DOHH2 (cell line): ENCODE measurements around the gene BRINP3.

Source experiments
- H3F3A ChIP-seq: fragments of 200-600 bp; sonication (generic), shearing (Covaris generic); 2 replicates; pipeline ENCODE4 v1.6.0; 2016; ENCODE audit warnings: antibody characterized with exemption, mild to moderate bottlenecking; ENCODE audit not compliant: control insufficient read depth, insufficient read depth
- H3K27ac ChIP-seq: fragments of 200-600 bp; sonication (generic); 2 replicates; pipeline ENCODE4 v1.5.1; 2014; ENCODE audit warnings: low read depth, mild to moderate bottlenecking, low read length, moderate library complexity
- H3K27me3 ChIP-seq: fragments of 200-600 bp; sonication (generic); 2 replicates; pipeline ENCODE4 v1.6.1; 2014; ENCODE audit warnings: mild to moderate bottlenecking, low read length, mixed read lengths; ENCODE audit not compliant: control insufficient read depth
- H3K36me3 ChIP-seq: fragments of 200-600 bp; sonication (generic); 2 replicates; pipeline ENCODE4 v1.6.1; 2014; ENCODE audit warnings: mild to moderate bottlenecking, low read length, moderate library complexity, mixed read lengths; ENCODE audit not compliant: control insufficient read depth
- H3K4me1 ChIP-seq: fragments of 200-600 bp; sonication (generic); 2 replicates; pipeline ENCODE4 v1.6.1; 2014; ENCODE audit warnings: mild to moderate bottlenecking, low read length, mixed read lengths; ENCODE audit not compliant: control insufficient read depth
- H3K4me2 ChIP-seq: fragments of 200-600 bp; sonication (generic); 2 replicates; pipeline ENCODE4 v1.6.0; 2014; ENCODE audit warnings: mild to moderate bottlenecking, low read length, moderate library complexity
- H3K4me3 ChIP-seq: fragments of 200-600 bp; sonication (generic); 2 replicates; pipeline ENCODE4 v1.5.1; 2014; ENCODE audit warnings: mild to moderate bottlenecking, low read length, mixed read lengths
- H3K79me2 ChIP-seq: fragments of 200-600 bp; sonication (generic); 2 replicates; pipeline ENCODE4 v1.6.1; 2014; ENCODE audit warnings: mild to moderate bottlenecking, low read length, mixed read lengths; ENCODE audit not compliant: control insufficient read depth
- H3K9me2 ChIP-seq: fragments of 200-600 bp; sonication (generic); replicated peaks from 2 replicates; pipeline ENCODE4 v1.6.1; 2014; ENCODE audit warnings: mild to moderate bottlenecking, low read length, mixed read lengths; ENCODE audit not compliant: control insufficient read depth
- H3K9me3 ChIP-seq: fragments of 200-600 bp; sonication (generic); 2 replicates; pipeline ENCODE4 v1.6.1; 2014; ENCODE audit warnings: antibody characterized with exemption, low read length, mixed read lengths; ENCODE audit not compliant: control insufficient read depth, insufficient read depth
- H4K20me1 ChIP-seq: fragments of 200-600 bp; sonication (generic); 2 replicates; pipeline ENCODE4 v1.6.0; 2014; ENCODE audit warnings: low read depth, mild to moderate bottlenecking, antibody characterized with exemption, low read length, moderate library complexity; ENCODE audit not compliant: control insufficient read depth, insufficient read depth
- CTCF ChIP-seq: fragments of 200-600 bp; sonication (generic); IDR thresholded peaks from one replicate; pipeline ENCODE4 v1.5.1; 2014; ENCODE audit warnings: antibody characterized with exemption, mild to moderate bottlenecking, low read depth, low read length; ENCODE audit not compliant: poor library complexity, severe bottlenecking
- EZH2phosphoT487 ChIP-seq: fragments of 200-600 bp; sonication (generic); IDR thresholded peaks from 2 replicates; pipeline ENCODE4 v1.6.1; 2017; ENCODE audit warnings: borderline replicate concordance, mild to moderate bottlenecking, antibody characterized with exemption, low read length, moderate library complexity, mixed read lengths

BRINP3 gene

GRCh38 chr1:190353538-190354101 lies 124.0 kb downstream of the BRINP3 start:
- Histone ChIP-seq H3K4me1 (no peaks in the 10 kb centered on the region), H3K79me2 (no peaks in the 10 kb centered on the region), H3K4me3 (no peak overlapping the region), H4K20me1 (no peaks in the 10 kb centered on the region), H3K9me3 (no peaks in the 10 kb centered on the region), H3F3A (no peaks in the 10 kb centered on the region), H3K27ac (no peak overlapping the region), H3K4me2 (no peak overlapping the region), H3K27me3 (no peaks in the 10 kb centered on the region), H3K9me2 (no peaks in the 10 kb centered on the region), H3K36me3 (no peaks in the 10 kb centered on the region)
- no peak for TF ChIP-seq CTCF
- TF ChIP-seq EZH2phosphoT487 = no peak

- no peak overlapping the region for H3K4me3 ChIP-seq
- no peak overlapping the region for H3K27ac ChIP-seq
- H3K79me2 ChIP-seq = no peaks in the 10 kb centered on the region
- TF ChIP-seq CTCF = no peak
- no peak for TF ChIP-seq EZH2phosphoT487
- H3K9me2 ChIP-seq = no peaks in the 10 kb centered on the region
- no peaks in the 10 kb centered on the region for H3K4me1 ChIP-seq
- H3F3A ChIP-seq = no peaks in the 10 kb centered on the region
- no peak overlapping the region for H3K4me2 ChIP-seq
- no peaks in the 10 kb centered on the region for H3K36me3 ChIP-seq
- H4K20me1 ChIP-seq = no peaks in the 10 kb centered on the region
- no peaks in the 10 kb centered on the region for H3K27me3 ChIP-seq
- H3K9me3 ChIP-seq = no peaks in the 10 kb centered on the region
These were observed 133.2 kb downstream of the BRINP3 start for GRCh38 chr1:190344454-190344853.

- Histone ChIP-seq H3K4me3 (no peak overlapping the region), H3K9me3 (no peaks in the 10 kb centered on the region), H3K79me2 (no peaks in the 10 kb centered on the region), H3K9me2 (no peaks in the 10 kb centered on the region; the same call in 1 of the 2 replicates), H3F3A (no peaks in the 10 kb centered on the region), H3K4me2 (no peak overlapping the region), H3K27me3 (no peaks in the 10 kb centered on the region), H3K27ac (no peak overlapping the region), H3K36me3 (no peaks in the 10 kb centered on the region), H4K20me1 (no peaks in the 10 kb centered on the region), H3K4me1 (no peaks in the 10 kb centered on the region)
- TF ChIP-seq CTCF = no peak
- no peak for TF ChIP-seq EZH2phosphoT487
These were observed 138.8 kb downstream of the BRINP3 start for GRCh38 chr1:190338829-190339228.
